Activated CD4-positive, alpha-beta T cell treated with anti-CD3 and anti-CD28 coated beads, Interleukin-2, amount 10 ng/mL, durations not matched to agents 24 days and 14 days (primary cell): ENCODE results near the gene PRPF38B. TPM values are rescaled to one million over a fixed set of nuclear protein-coding genes. Genes with fewer than 3 reads are reported as not detected.
"Not testable (repeated sequence)": the region's sequence is repeated elsewhere in the genome, so short reads cannot be mapped to it uniquely, and the experiment has no call there.

Experiments
- DNase-seq: peaks from one replicate; pipeline ENCODE4 v3.0.0; 2022
- H3K27ac Mint-ChIP-seq: one replicate; pipeline ENCODE4 v1.8.0; 2022; ENCODE audit warnings: mild to moderate bottlenecking, mixed read lengths
- H3K27me3 Mint-ChIP-seq: one replicate; pipeline ENCODE4 v1.8.0; 2022; ENCODE audit warnings: mixed read lengths
- H3K36me3 Mint-ChIP-seq: one replicate; pipeline ENCODE4 v1.8.0; 2022; ENCODE audit warnings: low read depth, mild to moderate bottlenecking, mixed read lengths
- H3K4me1 Mint-ChIP-seq: one replicate; pipeline ENCODE4 v1.8.0; 2021; ENCODE audit warnings: mixed read lengths
- H3K4me3 Mint-ChIP-seq: one replicate; pipeline ENCODE4 v1.8.0; 2022; ENCODE audit warnings: mild to moderate bottlenecking, moderate library complexity, mixed read lengths
- H3K9me3 Mint-ChIP-seq: one replicate; pipeline ENCODE4 v1.8.0; 2021; ENCODE audit warnings: mixed read lengths
- intact Hi-C: fragments of 100-400 bp; cut with micrococcal nuclease; formaldehyde crosslinking; loops from one replicate; pipeline ENCODE4 v1.15.1; 2023
- total RNA-seq: library from RNA; stranded (reverse); gene quantifications from 2 replicates; pipeline ENCODE4 v1.2.3, GENCODE V29; 2022

Gene PRPF38B
- total RNA-seq, 1 donor from 2014 or later: 89.2 TPM

DNA sequence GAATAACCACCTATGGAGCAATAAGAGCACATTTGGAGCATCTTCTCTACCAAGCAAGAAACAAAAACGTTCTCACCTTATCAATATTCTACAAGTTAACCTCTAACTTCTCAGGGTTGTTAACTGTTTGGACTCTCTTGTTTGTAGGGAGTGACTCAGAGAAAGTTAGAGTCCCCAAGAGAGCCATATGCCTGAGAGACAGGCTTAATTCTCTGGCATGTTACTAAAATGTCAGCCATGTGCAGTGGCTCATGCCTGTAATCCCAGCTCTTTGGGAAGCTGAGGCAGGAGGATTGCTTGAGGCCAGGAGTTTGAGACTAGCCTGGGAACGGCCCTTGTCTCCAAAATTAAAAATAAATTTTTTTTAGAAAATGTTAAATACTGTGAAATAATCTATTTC lies 27.0 kb upstream of the PRPF38B start:
- H3K4me3 Mint-ChIP-seq: no peak overlapping the region
- no peak overlapping the region for H3K27ac Mint-ChIP-seq
- H3K36me3 Mint-ChIP-seq: no peaks in the 10 kb centered on the region
- intact Hi-C loops: no loop called here
- peaks cover 24% of the 10 kb centered on the region for H3K4me1 Mint-ChIP-seq
- no peaks in the 10 kb centered on the region for H3K9me3 Mint-ChIP-seq
- H3K27me3 Mint-ChIP-seq: no peaks in the 10 kb centered on the region
- DNase-seq: no peak

- Mint-ChIP-seq H3K4me3 (no peak overlapping the region), H3K9me3 (no peaks in the 10 kb centered on the region), H3K27ac (no peak overlapping the region), H3K36me3 (no peaks in the 10 kb centered on the region), H3K4me1 (peaks cover 24% of the 10 kb centered on the region), H3K27me3 (no peaks in the 10 kb centered on the region)
- intact Hi-C loops: no loop called here
- DNase-seq: no peak
These were observed 26.3 kb upstream of the PRPF38B start for GRCh38 chr1:108665771-108666170.

DNA sequence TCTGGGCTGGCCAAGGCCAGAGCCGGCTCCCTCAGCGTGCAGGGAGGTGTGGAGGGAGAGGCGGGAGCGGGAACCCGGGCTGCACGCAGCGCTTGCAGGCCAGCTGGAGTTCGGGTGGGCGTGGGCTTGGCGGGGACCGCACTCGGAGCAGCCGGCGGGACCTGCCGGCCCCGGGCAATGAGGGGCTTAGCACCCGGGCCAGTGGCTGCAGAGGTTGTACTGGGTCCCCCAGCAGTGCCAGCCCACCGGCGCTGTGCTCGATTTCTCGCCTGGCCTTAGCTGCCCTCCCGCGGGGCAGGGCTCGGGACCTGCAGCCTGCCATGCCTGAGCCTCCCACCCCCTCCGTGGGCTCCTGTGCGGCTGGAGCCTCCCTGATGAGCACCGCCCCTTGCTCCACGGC lies 24.7 kb upstream of the PRPF38B start:
- H3K4me1 Mint-ChIP-seq: peaks cover 22% of the 10 kb centered on the region
- H3K27ac Mint-ChIP-seq, H3K27me3 Mint-ChIP-seq, H3K36me3 Mint-ChIP-seq, H3K9me3 Mint-ChIP-seq, DNase-seq, H3K4me3 Mint-ChIP-seq, intact Hi-C loops: not testable (repeated sequence)

- intact Hi-C loops: no loop called here
- H3K4me3 Mint-ChIP-seq: no peak overlapping the region
- H3K9me3 Mint-ChIP-seq: peaks cover 12% of the 10 kb centered on the region
- peaks cover 12% of the 10 kb centered on the region for H3K27me3 Mint-ChIP-seq
- H3K27ac Mint-ChIP-seq: peak overlapping the region; percentile 21
- peaks cover 14% of the 10 kb centered on the region for H3K4me1 Mint-ChIP-seq
- no peak for DNase-seq
- H3K36me3 Mint-ChIP-seq: no peaks in the 10 kb centered on the region
These were observed 23.3 kb upstream of the PRPF38B start for GRCh38 chr1:108668777-108669176.

GRCh38 chr1:108669679-108670078 lies 22.4 kb upstream of the PRPF38B start:
- peak overlapping the region; percentile 76 for H3K27ac Mint-ChIP-seq
- H3K4me3 Mint-ChIP-seq: no peak overlapping the region
- peaks cover 12% of the 10 kb centered on the region for H3K9me3 Mint-ChIP-seq
- no peak for DNase-seq
- peaks cover 14% of the 10 kb centered on the region for H3K27me3 Mint-ChIP-seq
- no peaks in the 10 kb centered on the region for H3K36me3 Mint-ChIP-seq
- intact Hi-C loops: no loop called here
- H3K4me1 Mint-ChIP-seq: peaks cover 14% of the 10 kb centered on the region

DNA sequence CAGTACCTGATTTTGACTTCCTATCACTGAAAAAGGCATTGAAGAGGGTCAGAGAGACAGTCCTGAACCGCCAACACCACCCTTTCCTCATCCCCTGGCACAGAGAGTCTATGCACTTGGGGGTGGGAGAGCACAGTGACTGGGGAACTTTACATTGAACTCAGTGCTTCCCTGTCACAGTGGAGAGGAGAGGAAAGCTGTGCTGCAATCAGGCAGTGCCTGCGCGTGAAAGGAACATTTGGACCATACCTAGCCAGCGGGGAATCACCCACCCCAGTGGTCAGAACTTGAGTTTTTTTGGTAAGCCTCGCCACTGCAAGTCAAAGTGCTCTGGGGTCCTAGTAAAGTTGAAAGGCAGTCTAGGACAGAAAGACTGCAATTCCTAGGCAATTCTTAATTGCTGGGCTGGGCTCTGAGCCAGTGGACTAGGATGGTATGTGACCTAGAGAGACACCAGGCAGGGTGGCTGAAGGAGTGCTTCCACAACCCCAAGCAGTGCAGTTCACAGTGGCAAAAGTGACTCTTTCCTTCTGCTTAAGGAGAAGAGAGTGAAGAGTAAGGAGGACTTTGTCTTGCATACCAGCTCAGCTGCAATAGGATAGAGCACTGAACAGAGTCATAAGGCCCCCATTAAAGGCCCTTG lies 21.9 kb upstream of the PRPF38B start:
- peaks cover 12% of the 10 kb centered on the region for H3K9me3 Mint-ChIP-seq
- peak overlapping the region; percentile 76 for H3K27ac Mint-ChIP-seq
- H3K4me1 Mint-ChIP-seq: peaks cover 14% of the 10 kb centered on the region
- DNase-seq: no peak
- H3K27me3 Mint-ChIP-seq: peaks cover 16% of the 10 kb centered on the region
- intact Hi-C loops: no loop called here
- H3K36me3 Mint-ChIP-seq: no peaks in the 10 kb centered on the region
- H3K4me3 Mint-ChIP-seq: no peak overlapping the region

- Mint-ChIP-seq H3K9me3 (peaks cover 12% of the 10 kb centered on the region), H3K4me1 (peaks cover 14% of the 10 kb centered on the region), H3K36me3 (no peaks in the 10 kb centered on the region), H3K27ac (no peak overlapping the region), H3K27me3 (peaks cover 16% of the 10 kb centered on the region), H3K4me3 (no peak overlapping the region)
- DNase-seq: no peak
- intact Hi-C loops: no loop called here
These were observed 21.0 kb upstream of the PRPF38B start for GRCh38 chr1:108671143-108671542.

- no peak overlapping the region for H3K27ac Mint-ChIP-seq
- H3K9me3 Mint-ChIP-seq: no peaks in the 10 kb centered on the region
- intact Hi-C loops: no loop called here
- no peak for DNase-seq
- no peaks in the 10 kb centered on the region for H3K36me3 Mint-ChIP-seq
- H3K4me3 Mint-ChIP-seq: no peak overlapping the region
- peaks cover 9% of the 10 kb centered on the region for H3K4me1 Mint-ChIP-seq
- peaks cover 7% of the 10 kb centered on the region for H3K27me3 Mint-ChIP-seq
These were observed 13.4 kb upstream of the PRPF38B start for GRCh38 chr1:108678706-108679105.

DNA sequence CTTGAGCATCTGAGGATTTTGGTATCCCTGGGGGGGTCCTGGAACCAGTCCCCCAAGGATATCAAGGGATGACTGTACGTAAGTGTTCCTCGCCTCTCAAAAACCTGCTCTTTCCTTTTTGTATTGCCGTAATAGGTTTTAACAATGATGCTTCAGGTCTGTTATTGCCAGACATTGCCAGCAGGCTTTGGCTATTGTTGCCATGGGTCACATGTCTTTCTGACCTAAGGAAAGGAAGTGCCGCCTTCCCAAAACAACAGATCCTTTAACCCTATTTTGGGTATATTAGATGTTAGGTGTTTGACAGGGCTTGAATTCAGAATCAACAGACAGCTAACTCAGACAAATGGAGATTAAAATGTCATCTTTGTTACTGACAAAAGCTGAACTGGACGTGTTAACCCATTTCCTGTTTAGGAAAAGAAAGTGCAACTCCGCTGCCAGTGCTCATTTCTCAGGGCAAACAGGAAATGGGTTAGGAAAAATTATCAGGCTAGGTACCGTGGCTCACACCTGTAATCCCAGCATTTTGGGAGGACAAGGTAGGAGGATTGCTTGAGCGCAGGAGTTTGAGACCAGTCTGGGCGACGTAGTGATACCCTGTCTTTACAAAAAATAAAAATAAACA lies 12.4 kb upstream of the PRPF38B start:
- Mint-ChIP-seq H3K4me3 (peak overlapping the region; percentile 28), H3K4me1 (peaks cover 9% of the 10 kb centered on the region), H3K36me3 (no peaks in the 10 kb centered on the region), H3K27me3 (peaks cover 8% of the 10 kb centered on the region), H3K27ac (no peak overlapping the region), H3K9me3 (no peaks in the 10 kb centered on the region)
- intact Hi-C loops: no loop called here
- no peak for DNase-seq

- H3K4me3 Mint-ChIP-seq, intact Hi-C loops, H3K27ac Mint-ChIP-seq, DNase-seq, H3K4me1 Mint-ChIP-seq, H3K36me3 Mint-ChIP-seq, H3K9me3 Mint-ChIP-seq, H3K27me3 Mint-ChIP-seq: not testable (repeated sequence)
These were observed 10.4 kb upstream of the PRPF38B start for GRCh38 chr1:108681701-108682100.

- intact Hi-C loops: no loop called here
These were observed 6.6 kb upstream of the PRPF38B start for GRCh38 chr1:108685529-108685928.

DNA sequence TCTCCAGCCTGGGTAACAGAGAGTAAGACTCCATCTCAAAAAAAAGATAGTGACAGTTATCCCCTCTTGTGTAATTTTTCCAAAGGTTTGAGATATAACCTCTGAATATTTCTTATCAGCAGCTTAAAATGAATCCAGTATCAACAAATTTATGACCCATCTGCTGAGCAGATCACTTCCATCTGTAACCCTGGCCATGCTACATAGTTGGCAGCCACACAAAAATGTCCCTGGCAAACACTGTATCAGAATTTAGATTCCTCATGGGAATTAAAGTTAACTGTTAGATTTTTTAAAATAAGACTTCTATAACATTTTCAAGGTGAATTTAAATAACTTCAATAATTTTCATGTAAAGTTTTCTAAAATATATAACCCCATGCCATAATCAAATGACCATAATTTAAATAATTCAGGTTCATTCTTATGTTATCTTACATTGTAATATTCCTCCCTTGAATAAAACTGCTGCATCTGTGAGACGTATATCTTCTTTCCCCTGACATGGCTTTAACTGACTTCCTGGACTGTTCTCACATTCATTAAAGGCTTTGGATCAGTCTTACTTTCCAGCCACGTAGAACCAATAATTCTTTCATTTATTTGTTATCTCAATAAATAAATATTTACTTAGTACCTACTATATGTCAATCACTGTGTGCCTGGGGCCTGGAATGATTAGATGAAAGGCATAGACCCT lies 5.3 kb upstream of the PRPF38B start:
- Mint-ChIP-seq H3K27me3 (peaks cover 22% of the 10 kb centered on the region), H3K27ac (no peak overlapping the region), H3K4me3 (no peak overlapping the region), H3K4me1 (peaks cover 15% of the 10 kb centered on the region), H3K9me3 (no peaks in the 10 kb centered on the region), H3K36me3 (peaks cover 5% of the 10 kb centered on the region)
- DNase-seq: no peak
- intact Hi-C loops: no loop called here

More at GRCh38 chr1:108685529-108685928, 6.6 kb upstream of the PRPF38B start:
- peaks cover under 1% of the 10 kb centered on the region for H3K36me3 Mint-ChIP-seq
- H3K27me3 Mint-ChIP-seq: peaks cover 22% of the 10 kb centered on the region
- DNase-seq: no peak
- H3K9me3 Mint-ChIP-seq: no peaks in the 10 kb centered on the region
- H3K4me1 Mint-ChIP-seq: peaks cover 6% of the 10 kb centered on the region
- H3K4me3 Mint-ChIP-seq: no peak overlapping the region
- no peak overlapping the region for H3K27ac Mint-ChIP-seq

- Mint-ChIP-seq H3K4me1 (peaks cover 26% of the 10 kb centered on the region), H3K27me3 (peaks cover 14% of the 10 kb centered on the region), H3K36me3 (peaks cover 38% of the 10 kb centered on the region), H3K27ac (peak overlapping the region; percentile 100), H3K9me3 (no peaks in the 10 kb centered on the region), H3K4me3 (peak overlapping the region; percentile 99)
- intact Hi-C loops: loop anchor here (10.0 kb wide), 2 partner anchors 273 to 423 kb away; partner anchors contain the start of genes CLCC1 and ELAPOR1
- no peak for DNase-seq
These were observed 775 bp upstream of the PRPF38B start for GRCh38 chr1:108691128-108691941.
